Cardiac muscle cell (in vitro differentiated cells and primary cell): ENCODE data around the gene IFI16. TPM values are rescaled to one million over a fixed set of nuclear protein-coding genes. Genes with fewer than 3 reads are reported as not detected.

Source experiments
- DNase-seq, 2 donors: peaks; one replicate each; pipeline versions ENCODE4 v3.0.0 to v3.0.0-alpha.2; 2010 to 2017; ENCODE audit warnings: low read depth in 1 of 2, low spot score in 1 of 2
- H3K27ac ChIP-seq: fragments of 200-600 bp; sonication (generic); 2 replicates; pipeline ENCODE4 v1.5.1; 2016
- H3K27me3 ChIP-seq: fragments of 200-600 bp; sonication (generic); 2 replicates; pipeline ENCODE4 v1.6.0; 2016; ENCODE audit warnings: control low read depth
- H3K36me3 ChIP-seq: fragments of 200-600 bp; sonication (generic); 2 replicates; pipeline ENCODE4 v1.5.1; 2016; ENCODE audit warnings: control low read depth
- H3K4me1 ChIP-seq: fragments of 200-600 bp; sonication (generic); 2 replicates; pipeline ENCODE4 v1.8.1; 2017; ENCODE audit warnings: low read depth, mild to moderate bottlenecking, mixed run types
- H3K4me3 ChIP-seq: fragments of 200-600 bp; sonication (generic); 2 replicates; pipeline ENCODE4 v1.5.1; 2016; ENCODE audit warnings: mild to moderate bottlenecking
- H3K9me3 ChIP-seq: fragments of 200-600 bp; sonication (generic); 2 replicates; pipeline ENCODE4 v1.5.1; 2017; ENCODE audit warnings: low read depth, mild to moderate bottlenecking, control low read depth
- CTCF ChIP-seq: IDR thresholded peaks from 2 replicates; pipeline ENCODE4 v1.5.1; 2012; ENCODE audit warnings: low read depth, mild to moderate bottlenecking, low read length
- polyA plus RNA-seq: library from polyadenylated mRNA; unstranded; fragments of >200 nt; fragmentation: Nextera tagmentation; extraction: Ambion mirVana; gene quantifications from 2 replicates; pipeline ENCODE4 v1.2.1, GENCODE V29; 2016
- total RNA-seq: library from RNA; depleted of rRNA; stranded (reverse); fragments of >200 nt; gene quantifications from 2 replicates; pipeline ENCODE4 v1.2.3, GENCODE V29; 2016

Gene IFI16
- total and polyA plus RNA-seq, 2 experiments from 2014 or later, result 10.5 to 15.0 TPM

- no peaks in the 10 kb centered on the region for H3K36me3 ChIP-seq
- peak in 1 of 2 donors; percentile 45 for DNase-seq
- H3K9me3 ChIP-seq, result no peaks in the 10 kb centered on the region
- no peaks in the 10 kb centered on the region for H3K4me1 ChIP-seq
- H3K27ac ChIP-seq, result no peak overlapping the region
- no peaks in the 10 kb centered on the region for H3K27me3 ChIP-seq
- no peak overlapping the region for H3K4me3 ChIP-seq
- no peak for TF ChIP-seq CTCF
Observed at GRCh38 chr1:159012495-159012894, 2.8 kb downstream of the IFI16 start.

GRCh38 chr1:159014003-159014571 lies 4.4 kb downstream of the IFI16 start:
- no peaks in the 10 kb centered on the region for H3K9me3 ChIP-seq
- no peak overlapping the region for H3K27ac ChIP-seq
- TF ChIP-seq CTCF, result no peak
- peaks cover 3% of the 10 kb centered on the region for H3K36me3 ChIP-seq
- no peaks in the 10 kb centered on the region for H3K27me3 ChIP-seq
- DNase-seq, result no peak
- H3K4me1 ChIP-seq, result no peaks in the 10 kb centered on the region
- no peak overlapping the region for H3K4me3 ChIP-seq

- no peak for TF ChIP-seq CTCF
- Histone ChIP-seq H3K4me1 (no peaks in the 10 kb centered on the region), H3K4me3 (no peak overlapping the region), H3K27ac (no peak overlapping the region), H3K27me3 (no peaks in the 10 kb centered on the region), H3K36me3 (peaks cover 3% of the 10 kb centered on the region), H3K9me3 (no peaks in the 10 kb centered on the region)
- no peak for DNase-seq
Observed at GRCh38 chr1:159014851-159015250, 5.1 kb downstream of the IFI16 start.

- H3K9me3 ChIP-seq, result no peaks in the 10 kb centered on the region
- H3K27ac ChIP-seq, result no peak overlapping the region
- no peaks in the 10 kb centered on the region for H3K27me3 ChIP-seq
- no peaks in the 10 kb centered on the region for H3K4me1 ChIP-seq
- DNase-seq, result peak in 1 of 2 donors; percentile 93
- TF ChIP-seq CTCF, result no peak
- peaks cover 3% of the 10 kb centered on the region for H3K36me3 ChIP-seq
- no peak overlapping the region for H3K4me3 ChIP-seq
Observed at GRCh38 chr1:159015440-159015909, 5.8 kb downstream of the IFI16 start.

- Histone ChIP-seq H3K4me1 (no peaks in the 10 kb centered on the region), H3K4me3 (no peak overlapping the region), H3K27ac (no peak overlapping the region), H3K36me3 (peaks cover under 1% of the 10 kb centered on the region), H3K27me3 (no peaks in the 10 kb centered on the region), H3K9me3 (no peaks in the 10 kb centered on the region)
- no peak for TF ChIP-seq CTCF
- no peak for DNase-seq
Observed at GRCh38 chr1:159023723-159024122, 14.0 kb downstream of the IFI16 start.
